Right hindlimb (tissue), 1 donor: Measurements from ENCODE around the gene MET.
"Not testable (repeated sequence)": the region's sequence is repeated elsewhere in the genome, so short reads cannot be mapped to it uniquely, and the experiment has no call there.

Experiments used
- DNase-seq: peaks from one replicate; pipeline ENCODE4 v3.0.0-alpha.2; 2018

MET gene

DNA sequence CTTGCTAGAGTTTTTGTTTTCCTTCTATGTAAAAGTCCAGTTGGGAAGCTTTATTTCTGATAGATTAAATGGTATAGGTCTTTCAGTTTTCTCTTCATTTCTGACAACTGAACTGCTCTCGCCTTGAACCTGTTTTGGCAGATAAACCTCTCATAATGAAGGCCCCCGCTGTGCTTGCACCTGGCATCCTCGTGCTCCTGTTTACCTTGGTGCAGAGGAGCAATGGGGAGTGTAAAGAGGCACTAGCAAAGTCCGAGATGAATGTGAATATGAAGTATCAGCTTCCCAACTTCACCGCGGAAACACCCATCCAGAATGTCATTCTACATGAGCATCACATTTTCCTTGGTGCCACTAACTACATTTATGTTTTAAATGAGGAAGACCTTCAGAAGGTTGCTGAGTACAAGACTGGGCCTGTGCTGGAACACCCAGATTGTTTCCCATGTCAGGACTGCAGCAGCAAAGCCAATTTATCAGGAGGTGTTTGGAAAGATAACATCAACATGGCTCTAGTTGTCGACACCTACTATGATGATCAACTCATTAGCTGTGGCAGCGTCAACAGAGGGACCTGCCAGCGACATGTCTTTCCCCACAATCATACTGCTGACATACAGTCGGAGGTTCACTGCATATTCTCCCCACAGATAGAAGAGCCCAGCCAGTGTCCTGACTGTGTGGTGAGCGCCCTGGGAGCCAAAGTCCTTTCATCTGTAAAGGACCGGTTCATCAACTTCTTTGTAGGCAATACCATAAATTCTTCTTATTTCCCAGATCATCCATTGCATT is 27.1 kb downstream of the MET start:
- DNase-seq = no peak

DNA sequence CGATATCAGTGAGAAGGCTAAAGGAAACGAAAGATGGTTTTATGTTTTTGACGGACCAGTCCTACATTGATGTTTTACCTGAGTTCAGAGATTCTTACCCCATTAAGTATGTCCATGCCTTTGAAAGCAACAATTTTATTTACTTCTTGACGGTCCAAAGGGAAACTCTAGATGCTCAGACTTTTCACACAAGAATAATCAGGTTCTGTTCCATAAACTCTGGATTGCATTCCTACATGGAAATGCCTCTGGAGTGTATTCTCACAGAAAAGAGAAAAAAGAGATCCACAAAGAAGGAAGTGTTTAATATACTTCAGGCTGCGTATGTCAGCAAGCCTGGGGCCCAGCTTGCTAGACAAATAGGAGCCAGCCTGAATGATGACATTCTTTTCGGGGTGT is 27.7 kb downstream of the MET start:
- DNase-seq = no peak

DNA sequence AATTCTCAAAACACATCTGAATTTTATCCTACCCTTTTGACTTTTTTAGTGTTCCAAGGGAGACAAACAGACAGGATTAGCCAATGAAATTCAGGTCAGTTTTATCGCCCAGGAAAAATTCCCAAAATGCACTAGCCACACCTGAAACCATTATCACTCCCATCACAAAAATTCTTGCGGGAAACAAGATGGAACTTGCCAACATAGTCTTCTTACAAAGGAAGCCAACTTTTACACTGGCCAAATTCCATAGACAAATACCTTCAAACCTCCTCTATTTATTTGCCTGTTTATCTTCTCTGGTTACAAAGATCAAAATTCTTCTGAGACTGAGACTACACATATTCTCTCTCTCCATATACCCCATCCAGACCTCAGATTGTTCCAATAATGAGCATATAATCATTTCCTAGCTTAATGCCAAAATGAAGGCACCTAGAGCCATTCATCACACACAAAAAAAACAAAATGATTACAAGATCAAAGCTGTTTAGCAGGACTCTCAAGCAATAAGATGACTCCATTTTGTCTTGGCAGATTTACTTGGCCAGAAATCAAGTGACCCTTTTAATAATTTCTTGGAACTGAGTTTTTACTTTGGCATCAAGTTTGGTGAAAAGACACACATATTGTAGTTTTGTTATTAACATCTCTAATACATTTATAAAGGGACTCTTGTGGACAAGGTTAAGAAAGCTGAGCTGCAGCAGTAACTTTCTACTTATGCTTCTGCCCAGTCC is 30.2 kb downstream of the MET start:
- no peak for DNase-seq

DNA sequence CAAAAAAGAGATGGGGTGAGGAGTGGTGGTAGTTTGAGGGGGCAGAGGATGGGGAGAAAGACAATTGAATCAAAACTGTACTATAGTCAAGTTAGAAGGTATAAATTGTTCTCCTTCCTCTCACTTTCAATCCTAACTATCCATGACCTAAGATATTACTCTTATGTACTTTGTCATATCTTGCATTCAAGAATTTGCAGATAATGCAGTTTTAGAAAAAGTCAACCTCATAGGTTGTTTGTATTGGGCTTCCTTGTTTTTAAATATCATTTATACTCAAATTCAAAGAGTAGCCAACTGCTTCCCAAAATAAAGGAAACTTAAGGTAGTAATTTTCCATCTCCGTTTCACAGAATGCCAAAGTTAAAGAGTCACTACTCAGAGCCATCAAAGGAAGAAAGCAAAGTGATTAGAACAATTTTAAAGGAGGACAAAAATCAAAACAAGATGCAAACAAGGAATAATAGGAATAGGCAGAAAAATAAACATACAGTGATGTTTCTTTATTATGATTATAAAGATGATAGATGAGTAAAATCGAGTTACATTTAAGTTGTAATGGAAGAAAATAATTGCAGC is 32.7 kb downstream of the MET start:
- no peak for DNase-seq

DNA sequence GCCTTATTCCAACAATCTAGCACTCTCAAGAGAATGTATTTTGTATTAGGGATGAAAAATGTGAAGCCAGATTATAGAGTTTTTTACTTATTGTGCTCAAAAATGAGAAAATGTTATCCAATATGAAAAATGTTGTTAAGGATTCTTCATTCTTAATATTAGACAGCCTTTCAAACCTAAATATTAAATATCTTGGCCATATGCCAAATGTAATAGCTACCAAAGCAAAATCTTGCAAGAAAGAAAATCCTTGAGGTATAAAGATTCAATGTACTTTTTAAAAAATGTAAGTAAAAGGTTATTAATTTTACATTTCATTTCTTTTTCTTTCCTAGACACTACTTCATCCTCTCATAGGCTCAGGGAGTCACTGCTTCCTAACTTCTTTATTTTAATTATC is 33.4 kb downstream of the MET start:
- DNase-seq = no peak

DNA sequence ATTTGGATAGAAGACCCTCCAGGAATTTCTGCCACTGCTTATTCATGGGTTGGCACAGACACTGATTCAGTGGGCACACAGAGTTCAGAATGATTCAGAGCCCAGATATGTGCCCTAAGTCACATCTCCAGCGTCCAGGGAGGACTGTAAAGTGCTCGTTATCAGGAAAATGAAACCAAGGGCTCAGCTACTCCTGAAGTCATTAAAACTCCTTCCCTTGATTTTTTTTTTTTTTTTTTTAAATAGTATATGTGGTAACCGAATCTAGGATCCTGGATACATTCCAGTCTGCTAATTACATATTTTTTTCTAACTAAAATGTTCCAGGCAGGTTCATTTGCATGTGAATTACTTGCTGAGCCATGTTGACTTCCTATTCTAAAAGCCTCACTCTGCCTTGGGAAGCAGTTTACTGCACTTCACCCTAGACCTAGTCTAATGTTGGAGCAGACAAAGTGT is 34.7 kb downstream of the MET start:
- no peak for DNase-seq

DNA sequence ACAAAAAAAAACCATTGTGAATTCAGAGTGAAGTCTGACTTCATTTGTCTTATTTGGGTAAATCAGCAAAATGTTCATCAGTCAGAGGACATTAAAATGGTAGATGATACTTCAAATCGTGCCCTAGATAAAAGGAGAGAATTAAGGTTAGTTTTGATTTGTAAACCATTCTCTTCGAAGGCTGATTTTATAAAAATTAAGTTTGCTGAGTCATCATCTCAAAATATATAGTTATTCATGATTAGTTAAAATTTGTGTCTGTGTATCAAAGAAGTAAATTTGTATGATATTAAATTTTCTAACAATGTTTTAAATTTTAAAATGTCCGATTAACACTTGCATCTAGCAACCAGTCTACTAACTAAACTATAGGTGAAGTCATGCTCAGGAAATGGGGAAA is 35.3 kb downstream of the MET start:
- DNase-seq = no peak

DNA sequence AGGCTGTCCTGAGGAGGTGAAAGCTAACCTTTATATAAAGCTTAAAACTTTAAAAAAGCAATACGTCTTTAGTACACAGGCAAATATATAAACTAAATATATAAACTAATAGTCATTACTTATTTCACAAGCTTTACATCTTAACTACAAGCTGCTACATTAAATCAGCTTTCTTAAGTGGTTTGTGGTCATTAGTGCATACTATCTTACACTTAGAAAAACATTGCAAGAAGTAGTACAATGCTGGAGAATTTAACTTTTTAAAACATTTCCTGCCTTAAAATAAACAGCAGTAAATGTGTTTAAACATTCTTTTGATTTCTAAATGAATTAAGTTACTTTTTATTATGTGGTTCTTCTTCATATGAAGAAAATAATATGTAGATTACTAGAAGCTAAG is 36.3 kb downstream of the MET start:
- DNase-seq = no peak

DNA sequence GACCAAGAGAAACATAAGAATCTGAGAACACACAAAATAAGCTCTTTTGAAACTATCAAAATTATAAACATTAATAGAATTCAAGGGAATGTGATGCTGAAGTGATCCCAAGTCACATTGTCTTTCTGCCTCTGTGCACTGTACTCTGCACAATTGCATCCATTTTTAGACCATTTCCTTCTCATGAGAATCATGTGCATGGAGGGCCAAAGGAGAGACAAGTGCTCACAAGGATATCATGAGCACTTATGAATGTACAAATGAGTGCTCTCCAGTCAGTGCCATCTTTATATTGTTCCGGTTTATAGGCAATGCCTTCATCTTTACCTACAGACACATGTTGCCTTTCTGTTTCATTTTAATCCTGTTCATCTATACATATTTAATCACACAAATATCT is 36.9 kb downstream of the MET start:
- DNase-seq = no peak

DNA sequence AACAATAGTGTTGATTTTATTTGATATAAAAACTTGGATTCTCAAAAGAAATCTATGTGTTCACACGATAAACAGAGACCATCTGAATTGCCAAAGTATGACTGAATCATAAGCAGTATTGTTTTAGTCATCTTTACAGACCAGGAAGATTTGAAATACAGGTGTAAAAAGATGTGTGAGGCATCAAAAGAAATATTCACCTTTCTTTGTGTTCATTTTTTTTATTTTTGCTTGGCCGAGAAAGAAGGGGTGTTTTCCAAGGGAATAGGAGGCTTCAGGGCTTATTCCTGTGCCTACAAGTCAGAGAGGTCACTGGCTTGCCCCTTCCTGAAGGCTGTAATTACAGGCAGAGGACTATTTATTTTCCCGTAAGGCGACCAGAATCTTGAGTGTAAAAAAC is 37.3 kb downstream of the MET start:
- no peak for DNase-seq

DNA sequence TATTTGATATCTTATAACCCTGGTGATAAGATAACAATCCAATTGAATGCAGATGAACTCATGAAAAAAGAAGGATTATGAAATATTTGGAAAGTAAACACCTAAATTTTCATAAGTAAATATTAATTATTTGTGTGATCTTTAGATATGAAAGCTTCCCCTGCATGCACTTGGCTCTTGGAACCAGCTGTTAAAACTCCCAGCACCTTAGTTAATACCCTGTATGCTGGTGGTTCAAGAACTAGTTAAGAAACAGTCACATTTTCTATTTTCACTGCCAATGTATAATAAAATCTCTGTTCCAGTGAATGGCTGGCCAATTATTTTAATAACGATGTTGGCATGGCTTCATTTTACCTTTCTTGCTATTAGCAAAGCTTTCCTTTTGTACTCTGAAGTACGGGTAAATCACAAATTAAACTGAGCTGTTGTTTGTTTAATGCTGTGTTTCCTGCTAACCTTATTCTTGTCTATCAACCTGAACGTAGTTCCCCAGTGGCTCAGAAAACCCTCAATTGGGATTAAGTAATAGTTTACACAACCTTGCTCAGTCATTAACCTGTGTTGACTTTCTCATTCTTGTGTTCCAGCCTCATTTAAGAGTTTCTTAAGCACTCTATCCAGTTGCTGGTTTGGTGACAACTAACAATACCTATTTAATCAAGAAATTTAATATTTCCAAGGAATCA is 38.9 kb downstream of the MET start:
- no peak for DNase-seq

DNA sequence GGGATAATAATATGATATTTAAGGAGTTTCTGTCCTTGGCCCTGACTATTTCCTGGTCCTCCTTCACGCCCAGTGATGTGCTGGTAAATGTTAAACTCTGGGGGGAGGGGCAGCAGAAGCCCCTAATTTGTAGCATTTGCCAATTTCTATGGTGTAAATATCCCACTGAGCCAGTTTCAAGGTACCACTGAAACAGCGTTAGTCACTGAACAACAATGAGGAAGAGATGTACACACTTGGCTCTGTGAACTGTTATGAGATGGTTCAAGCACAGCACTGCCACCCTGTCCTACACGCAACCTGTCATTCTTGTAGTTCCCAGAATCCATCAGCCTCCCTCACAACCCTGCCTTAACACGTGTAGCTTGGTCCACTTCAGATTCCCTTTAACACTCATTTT is 39.8 kb downstream of the MET start:
- DNase-seq = no peak

DNA sequence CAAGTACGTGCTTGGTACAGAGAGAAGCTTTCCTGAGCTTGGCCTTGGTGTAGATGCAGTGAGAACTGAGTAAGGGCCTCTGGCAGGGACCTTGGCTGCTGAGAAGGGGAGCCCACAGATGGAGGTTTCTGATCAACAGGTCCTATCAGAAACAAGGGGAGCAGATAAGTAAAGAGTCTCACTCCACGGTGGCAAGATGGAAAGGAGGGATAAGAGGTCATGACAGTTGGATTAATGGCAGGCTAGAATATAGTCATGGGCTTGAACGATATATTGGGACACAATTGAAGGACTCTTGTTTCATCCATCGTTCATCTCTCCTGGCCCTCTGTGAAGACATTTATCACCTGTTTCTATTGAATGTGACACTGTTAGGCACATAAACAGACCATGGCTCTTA is 41.5 kb downstream of the MET start:
- no peak for DNase-seq

DNA sequence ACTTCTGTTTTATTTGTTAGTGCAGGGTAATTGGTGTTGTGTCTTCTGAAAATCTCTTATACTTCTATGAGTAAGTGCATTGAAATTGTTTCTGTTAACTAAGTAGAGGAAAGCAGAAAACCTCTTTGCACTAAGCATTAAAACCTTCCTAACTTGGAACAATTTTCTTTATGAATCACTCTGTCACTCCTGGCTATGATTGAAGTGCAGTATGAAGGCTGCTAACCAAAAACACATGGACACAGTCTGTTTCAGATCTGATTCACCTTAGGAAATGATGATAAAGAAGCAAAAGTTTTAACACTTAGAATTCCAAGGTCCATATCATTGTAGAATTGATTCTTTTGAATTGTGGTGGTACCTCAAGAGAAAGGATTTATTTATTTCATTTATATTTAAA is 41.9 kb downstream of the MET start:
- DNase-seq = no peak

DNA sequence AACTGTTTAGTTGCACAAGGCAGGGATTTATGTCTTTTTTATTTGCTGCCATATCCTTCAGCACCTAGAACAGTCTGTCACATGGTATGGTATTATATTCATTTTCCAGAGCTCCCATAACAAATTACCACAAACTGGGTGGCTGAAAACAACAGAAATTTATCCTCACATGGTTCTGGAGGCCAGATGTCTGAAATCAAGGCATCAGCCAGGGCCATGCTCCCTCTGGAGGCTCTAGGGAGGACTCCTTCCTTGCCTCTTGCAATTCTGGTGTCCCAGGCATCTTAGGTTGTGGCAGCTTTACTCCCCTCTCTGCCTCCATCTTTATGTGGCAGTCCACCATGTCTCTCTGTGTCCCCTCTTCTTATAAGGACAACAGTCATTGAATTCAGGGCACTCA is 43.1 kb downstream of the MET start:
- DNase-seq = no peak

DNA sequence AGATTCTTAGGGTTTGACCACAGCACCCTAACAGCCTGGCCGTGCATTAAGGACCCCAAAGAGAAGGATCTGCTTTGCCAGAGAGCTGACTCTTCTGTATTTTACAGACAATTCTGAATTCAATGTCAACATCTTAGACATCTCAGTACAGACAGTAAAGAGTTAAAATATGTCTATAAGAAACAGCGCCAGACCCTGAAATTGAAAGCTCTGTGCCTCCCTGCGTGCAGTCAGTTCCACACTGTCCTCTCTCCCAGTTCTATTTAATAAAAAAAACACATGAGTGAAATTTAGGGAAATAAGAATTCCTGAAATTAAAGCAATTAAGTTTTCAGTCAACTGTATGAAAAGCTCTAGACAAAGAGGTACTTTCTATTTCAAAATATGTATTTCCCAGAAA is 45.1 kb downstream of the MET start:
- DNase-seq = no peak

DNA sequence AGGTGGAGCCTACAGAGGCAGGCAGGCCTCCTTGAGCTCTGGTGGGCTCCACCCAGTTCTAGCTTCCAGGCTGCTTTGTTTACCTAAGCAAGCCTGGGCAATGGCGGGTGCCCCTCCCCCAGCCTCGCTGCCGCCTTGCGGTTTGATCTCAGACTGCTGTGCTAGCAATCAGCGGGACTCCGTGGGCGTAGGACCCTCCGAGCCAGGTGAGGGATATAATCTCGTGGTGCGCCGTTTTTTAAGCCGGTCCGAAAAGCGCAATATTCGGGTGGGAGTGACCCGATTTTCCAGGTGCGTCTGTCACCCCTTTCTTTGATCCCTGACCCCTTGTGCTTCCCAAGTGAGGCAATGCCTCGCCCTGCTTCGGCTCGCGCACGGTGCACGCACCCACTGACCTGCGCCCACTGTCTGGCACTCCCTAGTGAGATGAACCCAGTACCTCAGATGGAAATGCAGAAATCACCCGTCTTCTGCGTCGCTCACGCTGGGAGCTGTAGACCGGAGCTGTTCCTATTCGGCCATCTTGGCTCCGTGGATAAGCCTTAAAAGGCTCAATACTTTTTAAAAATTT is 52.0 kb downstream of the MET start:
- DNase-seq = not testable (repeated sequence)

DNA sequence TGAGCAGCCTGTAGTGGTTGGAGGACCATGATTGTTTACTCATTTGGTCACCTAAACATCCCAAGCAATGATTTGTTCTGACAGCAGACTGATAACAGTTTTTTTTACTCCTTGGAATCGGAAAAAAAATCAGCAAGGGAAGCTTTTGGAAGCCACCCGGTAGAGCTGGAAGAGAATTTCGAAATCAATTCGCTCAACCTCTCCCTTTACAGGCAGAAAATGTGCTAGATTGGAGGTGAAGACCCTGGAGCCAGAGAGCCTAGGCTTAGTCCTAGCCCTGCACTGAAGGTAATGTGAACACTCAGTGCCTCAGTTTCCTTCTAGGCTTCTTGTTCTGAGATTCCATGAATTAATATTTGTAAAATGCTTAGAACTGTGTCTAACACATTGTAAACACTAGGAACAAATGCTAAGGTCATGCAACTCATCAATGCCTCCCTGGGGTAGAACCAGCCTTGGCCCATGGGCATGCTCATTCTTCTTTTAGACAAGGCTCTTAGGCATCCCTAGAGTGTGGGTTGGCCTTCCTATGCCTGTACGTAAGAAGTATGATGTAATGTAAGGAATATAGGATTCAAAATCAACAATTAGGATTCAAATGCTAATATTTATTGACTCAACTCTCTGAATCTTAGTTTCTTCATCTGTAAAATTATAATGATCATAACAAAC is 52.7 kb downstream of the MET start:
- DNase-seq = no peak

DNA sequence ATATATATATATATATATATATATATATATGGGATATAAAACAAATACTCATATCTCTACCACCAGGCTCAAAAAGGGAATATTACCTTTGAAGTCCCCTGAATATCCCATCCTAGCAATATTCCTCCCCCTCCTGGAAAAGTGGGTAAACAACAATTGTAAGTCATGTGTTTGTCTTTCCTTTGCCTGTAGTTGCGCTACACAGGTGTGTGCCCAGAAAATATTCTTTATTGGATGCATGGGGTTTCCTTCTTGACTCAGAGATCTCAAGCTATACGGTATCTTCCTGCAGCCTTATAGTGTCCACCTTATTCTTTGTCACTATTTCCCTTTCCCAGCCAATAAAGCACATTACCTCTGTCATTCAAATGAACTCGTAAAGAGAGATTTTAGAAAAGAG is 54.2 kb downstream of the MET start:
- no peak for DNase-seq

DNA sequence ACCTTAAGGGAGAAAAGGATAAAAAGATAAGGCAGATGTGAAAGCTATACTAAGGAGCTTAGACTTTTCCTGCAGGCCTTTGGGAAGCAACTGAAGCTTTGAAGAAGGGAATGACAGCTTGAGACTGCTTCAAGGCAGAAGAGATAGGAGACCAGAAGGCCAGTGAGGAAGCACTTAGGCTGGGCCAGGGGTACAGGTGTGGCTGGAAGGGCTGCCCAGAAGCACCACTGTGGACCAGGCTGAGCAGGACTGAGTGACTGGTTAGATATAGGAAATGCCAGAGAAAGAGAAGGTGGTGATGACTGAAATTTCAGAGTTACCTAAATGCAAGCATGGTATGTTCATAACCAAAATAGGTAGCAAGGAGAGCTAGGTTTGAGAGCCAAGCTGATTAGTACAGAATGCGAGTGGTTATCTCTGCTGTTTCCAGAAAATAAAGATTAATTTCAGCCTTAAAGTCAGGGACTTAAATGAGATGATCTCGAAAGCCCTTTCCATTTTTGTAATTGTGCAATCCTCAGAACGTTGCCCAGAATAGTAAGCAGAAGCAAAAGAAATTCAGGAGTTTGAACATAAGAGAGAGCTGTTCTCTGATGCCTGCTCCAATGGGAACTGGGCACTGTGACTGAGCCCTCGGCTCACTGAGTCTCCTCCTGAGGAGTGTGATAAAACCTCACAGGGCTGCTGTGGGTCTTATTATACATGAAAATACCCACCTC is 54.9 kb downstream of the MET start:
- no peak for DNase-seq

DNA sequence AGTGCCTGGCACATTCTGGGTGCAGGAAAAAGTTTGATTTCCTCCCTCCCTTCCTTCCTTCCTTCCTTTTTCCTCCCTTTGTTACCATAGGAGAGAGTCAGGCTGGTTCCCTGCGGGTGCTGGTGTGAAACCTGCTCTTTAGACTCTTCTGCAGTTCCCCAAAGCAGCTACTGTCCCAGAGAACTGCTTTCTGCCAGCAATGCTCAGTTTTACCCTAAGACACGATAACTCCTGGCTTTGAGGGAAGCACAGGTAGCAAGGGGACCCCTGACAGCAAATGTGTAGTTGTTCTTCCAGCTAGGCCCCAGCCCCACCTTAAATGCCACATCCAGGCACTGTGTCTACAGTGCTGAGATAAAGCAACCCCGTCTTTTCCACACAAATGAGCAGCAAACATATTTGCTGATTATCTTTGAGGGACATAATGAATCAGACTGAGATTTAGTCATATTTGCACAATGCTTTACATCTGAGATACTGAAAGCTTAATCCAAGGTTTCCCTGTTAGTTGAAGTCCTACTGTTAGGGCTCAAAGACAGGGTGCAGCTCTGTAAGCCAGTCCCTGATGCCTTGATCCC is 55.5 kb downstream of the MET start:
- no peak for DNase-seq

DNA sequence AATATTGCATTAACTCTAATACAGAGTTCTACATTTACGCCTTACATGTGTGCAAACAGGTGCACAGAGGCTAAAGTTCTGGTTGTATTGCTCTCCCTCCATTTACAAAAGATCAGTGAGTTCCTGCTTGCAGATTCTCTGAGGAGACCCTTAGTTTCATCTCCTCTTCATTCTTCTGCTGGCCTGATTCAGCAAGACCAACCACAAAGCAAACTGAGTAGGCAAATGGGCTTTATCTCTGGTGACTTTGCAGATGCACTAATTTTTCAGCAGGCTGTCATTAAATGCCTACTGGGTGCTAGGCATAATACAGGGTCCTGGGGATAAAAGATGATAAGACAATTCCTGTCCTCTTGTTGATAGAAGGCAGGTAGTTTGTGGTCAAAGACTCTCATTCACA is 56.4 kb downstream of the MET start:
- DNase-seq = no peak
